GM19025 (cell line): ENCODE results near the gene CAMTA1.

Experiments used
- ATAC-seq: cut with Tn5 transposase; IDR thresholded peaks from one replicate; pipeline ENCODE4 v1.9.1; 2021; ENCODE audit warnings: mild to moderate bottlenecking, low read depth, moderate library complexity; ENCODE audit not compliant: unreplicated experiment

Gene CAMTA1

GRCh38 chr1:7427605-7428300 is 642.5 kb downstream of the CAMTA1 start:
- no peak for ATAC-seq

- no peak for ATAC-seq
Measured at GRCh38 chr1:7429290-7429689, 644.0 kb downstream of the CAMTA1 start.

DNA sequence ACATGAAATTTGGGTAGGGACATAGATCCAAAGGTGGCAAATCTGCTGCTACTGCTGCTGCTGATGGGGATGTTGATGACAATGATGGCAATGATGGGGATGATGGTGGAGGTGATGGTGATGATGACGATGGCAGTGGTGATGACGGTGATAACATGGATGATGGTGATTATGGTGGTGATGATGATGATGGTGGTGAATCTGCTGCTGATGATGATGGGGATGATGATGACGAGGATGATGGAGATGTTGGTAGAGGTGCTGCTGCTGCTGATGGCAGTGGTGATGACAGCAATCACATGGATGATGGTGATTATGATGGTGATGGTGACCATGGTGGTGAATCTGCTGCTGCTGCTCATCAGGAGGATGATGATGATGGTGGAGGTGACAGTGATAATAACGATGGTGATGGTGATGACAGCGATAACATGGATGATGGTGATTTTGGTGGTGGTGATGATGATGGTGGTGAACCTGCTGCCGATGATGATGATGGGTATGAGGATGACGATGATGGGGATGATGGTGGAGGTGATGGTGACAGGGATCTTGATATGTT is 644.9 kb downstream of the CAMTA1 start:
- ATAC-seq: no peak

DNA sequence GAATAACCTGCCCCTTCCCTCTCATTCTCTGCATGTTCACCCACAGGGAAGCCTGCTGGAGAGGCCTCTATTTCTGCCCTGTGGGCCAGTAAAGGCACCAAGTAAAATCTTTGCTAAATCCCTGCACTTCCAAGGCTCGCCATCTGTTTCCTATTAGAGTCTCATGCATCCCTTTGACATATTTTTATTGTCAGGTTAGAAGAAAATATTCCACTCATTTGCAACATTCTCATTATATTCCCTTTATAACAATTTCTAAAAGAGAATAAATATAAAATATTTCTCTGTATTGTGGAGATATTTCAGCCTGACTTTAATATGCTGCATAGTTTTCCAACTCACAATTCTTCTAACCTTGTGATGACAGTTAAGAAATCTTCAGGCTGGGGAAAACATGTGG is 645.4 kb downstream of the CAMTA1 start:
- ATAC-seq: no peak

GRCh38 chr1:7432102-7432899 is 647.0 kb downstream of the CAMTA1 start:
- no peak for ATAC-seq

DNA sequence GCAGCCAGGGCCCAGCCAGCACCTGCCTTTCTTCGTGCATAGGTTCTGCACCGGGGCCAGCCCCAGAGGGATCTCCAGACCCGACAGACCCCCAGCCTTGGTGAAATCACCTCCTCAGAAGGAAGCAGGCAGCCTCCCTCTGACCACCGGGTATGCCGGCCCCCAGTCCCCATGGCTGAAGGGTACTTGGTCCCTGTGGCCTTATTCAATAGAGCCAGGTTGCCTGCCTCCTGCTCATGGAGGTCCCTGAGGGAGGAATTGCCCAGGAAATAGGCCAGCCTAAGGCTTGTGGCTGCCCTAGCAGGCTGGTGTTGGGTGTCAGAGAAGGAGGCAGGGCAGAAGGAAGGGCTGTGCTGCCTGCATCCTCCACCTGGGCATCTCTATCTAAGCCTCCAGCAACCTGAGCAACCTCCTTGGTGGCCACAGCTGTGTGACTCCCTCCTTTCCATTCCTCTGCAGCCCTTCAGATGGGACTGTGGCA is 647.7 kb downstream of the CAMTA1 start:
- ATAC-seq: no peak

- no peak for ATAC-seq
Measured at GRCh38 chr1:7434566-7434965, 649.3 kb downstream of the CAMTA1 start.

- no peak for ATAC-seq
Measured at GRCh38 chr1:7435276-7436055, 650.2 kb downstream of the CAMTA1 start.

GRCh38 chr1:7436056-7437005 is 651.1 kb downstream of the CAMTA1 start:
- no peak for ATAC-seq

DNA sequence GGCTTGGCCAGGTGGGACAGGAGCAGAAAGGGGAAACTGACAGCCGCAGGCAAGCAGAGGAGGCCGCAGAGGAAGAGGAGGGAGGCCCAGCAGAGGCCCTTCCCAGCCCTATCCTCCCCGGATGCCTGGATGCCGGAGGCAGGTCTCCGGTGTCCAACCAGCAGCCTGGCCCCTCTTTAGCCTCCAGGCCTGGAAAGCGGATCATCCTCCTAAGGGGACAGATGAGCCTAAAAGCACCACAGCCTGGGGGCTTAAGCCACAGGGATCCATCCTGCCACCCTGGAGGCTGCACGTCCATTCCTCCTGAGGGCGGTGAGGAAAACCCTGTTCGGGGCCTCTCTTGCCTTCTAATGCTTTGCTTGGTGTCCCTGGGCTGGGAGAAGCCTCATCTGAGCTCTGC is 651.8 kb downstream of the CAMTA1 start:
- ATAC-seq: no peak

GRCh38 chr1:7437608-7438395 is 652.5 kb downstream of the CAMTA1 start:
- no peak for ATAC-seq

GRCh38 chr1:7438396-7438785 is 653.1 kb downstream of the CAMTA1 start:
- no peak for ATAC-seq

GRCh38 chr1:7438921-7439655 is 653.8 kb downstream of the CAMTA1 start:
- ATAC-seq: no peak

DNA sequence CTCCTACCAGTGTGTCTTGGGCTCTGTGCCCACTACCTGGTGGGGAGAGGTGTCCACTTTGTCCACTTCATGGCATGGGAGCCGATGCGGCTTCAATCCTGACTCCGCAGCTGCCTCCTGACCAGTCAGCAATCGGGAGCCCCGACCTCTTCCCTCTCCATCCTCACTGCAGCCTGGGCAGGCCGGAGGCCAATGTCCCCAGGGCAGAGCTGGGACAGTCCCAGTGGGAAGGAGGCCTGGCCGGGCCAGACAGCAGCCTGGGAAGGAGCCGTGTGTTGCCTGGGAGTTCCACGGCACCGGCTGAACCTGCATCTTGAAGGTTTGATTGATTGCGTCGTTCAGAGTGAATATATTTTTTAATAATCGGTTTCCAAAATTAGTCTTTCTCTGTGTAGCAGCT is 654.9 kb downstream of the CAMTA1 start:
- no peak for ATAC-seq

DNA sequence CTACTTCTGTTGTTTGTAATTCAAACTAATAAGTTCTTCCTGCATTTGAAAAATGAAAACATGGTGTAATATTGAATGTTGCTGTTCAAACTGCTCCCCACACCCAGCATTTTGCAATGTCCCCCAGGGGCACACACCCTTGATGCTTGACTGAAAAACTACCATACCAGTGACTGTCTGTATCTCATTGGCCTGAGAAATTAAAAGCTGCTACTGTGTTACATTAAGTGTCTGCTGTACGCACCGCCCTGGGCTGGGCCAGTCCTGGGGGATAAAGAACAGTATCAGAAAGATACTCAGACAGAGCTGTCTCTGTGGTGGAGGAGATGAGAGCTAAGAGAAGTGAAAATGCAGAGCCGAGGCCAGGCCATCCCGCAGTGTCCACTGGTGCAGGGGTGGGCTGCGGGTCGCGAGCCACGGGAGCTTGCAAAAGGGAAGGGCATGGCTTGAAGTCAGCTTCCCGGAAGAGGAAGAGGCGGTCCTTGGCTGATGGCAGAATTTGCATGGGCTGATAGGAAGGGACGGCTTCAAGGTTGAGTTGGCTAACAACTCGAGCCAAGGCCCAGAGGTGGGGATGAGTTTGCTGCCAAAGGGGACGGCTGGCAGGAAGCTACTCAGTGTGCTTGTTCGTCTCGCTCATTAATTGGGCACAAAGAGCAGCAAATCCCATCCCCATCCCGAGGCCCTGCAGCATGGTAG is 656.0 kb downstream of the CAMTA1 start:
- no peak for ATAC-seq

GRCh38 chr1:7442036-7442435 is 656.8 kb downstream of the CAMTA1 start:
- ATAC-seq: no peak

DNA sequence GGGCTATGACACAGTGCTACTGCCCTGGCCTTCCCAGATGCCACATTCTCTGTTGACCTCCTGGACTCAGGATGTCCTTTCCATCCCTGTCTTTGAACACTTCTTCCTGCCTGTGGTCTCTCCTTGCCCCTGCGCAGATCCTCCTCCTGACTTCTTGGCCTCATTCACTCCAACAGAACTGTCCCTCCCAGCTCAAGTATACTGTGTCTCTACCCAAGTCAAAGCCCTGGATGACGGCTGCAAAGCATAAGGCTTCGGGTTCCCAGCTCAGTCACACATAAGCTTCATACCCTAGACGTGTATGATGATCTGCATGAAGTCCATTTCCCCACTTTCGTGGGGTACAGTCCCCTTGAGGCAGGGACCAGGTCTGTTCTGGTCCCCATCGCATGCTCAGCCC is 657.7 kb downstream of the CAMTA1 start:
- no peak for ATAC-seq

- ATAC-seq: no peak
Measured at GRCh38 chr1:7444363-7444762, 659.1 kb downstream of the CAMTA1 start.
